GM19452 (cell line): ENCODE results near the gene CARD9.
A peak's percentile ranks its signal among the peaks of the same experiment; 100 is the strongest.

ENCODE experiments used
- ATAC-seq: cut with Tn5 transposase; IDR thresholded peaks from one replicate; pipeline ENCODE4 v1.9.1; 2021; ENCODE audit not compliant: unreplicated experiment

CARD9 gene

DNA sequence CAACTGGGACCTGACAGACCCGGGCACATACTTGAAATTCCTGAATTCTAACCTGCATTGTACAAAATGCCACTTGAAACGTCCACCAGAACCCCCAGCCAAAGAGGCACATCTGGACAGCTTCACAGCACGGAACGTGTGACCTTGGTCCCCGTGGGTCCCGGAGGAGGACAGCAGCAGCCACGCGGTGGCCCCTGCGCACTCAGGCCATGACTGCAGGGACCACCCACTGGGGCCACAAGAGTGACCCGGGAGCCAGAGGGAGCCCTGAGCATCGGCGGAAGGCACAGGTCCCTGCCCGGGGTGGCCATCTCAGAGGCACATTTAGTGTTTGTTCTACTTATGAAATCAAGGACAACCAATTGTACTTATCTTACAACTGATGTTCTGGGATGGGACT is 28.6 kb upstream of the CARD9 start:
- no peak for ATAC-seq

GRCh38 chr9:136401173-136401922 is 27.9 kb upstream of the CARD9 start:
- ATAC-seq, result no peak

DNA sequence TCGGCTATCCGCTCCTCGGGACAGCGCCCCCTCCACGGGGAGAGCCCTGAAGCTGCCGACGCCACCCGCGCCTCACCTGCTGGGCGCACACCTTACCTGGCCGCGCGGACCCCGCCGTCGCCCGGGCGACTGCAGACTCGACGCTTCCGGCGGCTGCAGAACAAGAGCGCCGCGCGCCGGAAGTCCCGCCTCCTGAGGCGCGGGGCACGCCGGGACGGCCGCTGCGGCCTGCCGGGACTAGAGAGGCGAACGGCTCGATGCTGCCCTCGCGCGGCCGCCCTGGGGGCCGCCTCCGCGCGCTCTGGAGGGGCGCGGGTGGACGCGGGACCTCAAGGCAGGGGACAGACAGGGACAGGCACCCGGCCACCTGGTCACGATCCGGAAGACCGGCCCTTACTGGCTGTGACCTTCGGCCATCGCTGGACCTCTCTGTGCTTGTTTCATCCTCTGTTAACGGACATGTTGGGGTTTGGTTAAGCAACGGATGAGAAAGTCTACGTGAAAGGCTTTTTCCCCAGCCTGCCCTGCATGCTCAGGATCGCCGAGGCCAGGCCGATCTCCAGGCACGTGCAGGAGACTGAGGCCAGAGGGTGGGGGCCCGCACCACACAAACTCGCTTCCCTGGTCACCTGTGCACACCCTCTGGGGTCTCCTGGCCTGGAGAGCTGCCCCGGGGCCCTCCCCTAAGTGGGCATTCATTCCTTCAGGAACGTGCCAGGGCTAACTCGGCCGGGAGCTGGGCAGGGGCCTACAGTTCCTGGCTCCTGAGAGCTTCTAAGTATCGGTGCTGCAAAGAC is 26.8 kb upstream of the CARD9 start, which contains the start of gene SNAPC4:
Gene SNAPC4, minus strand, starts transcription at position 133 of the 797 bp plus-strand sequence. CDS start 1,742 bp downstream, outside the sequence.
- ATAC-seq, result peak; percentile 68

DNA sequence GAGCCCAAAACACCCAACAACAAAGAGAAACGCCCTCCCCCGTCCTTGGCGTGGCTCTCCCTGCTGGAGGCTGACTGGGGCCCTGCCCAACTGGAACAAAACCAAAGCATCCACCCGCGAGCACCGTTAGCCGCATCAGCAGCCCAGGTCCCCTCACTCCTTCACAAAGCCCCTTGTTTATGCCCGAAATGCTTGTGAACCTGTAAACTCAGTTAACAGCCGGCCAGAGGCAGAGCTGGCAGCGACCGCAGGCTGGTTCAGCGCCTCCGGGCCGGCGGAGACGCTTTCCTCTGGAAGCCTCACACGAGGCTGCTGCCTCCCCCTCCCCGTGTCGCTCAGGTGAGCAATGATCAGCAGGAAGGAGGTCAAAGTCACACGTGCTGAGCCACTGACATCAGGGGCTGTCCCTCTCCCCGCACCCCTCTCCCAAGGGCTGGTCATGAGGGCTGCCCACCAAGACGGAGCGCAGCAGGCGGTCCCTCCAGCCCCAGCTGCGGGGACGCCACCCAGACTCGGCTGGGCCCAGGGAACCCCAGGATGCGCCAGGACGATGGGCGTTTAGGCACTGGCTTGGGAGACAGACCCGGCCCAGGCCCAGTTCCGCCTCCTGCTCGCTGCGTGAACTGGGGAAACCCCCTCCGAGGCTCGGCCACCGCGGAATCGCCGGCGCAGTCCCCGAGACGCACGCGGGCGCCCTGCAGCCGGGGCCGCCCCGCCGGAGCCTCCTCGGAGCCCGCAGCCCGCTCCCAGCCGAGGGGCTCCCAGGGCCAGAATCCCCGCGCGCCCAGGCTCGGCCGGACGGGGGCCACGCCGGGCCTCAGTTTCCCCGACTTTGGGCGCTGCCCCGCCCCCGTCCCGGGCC is 25.9 kb upstream of the CARD9 start:
- ATAC-seq, result no peak

DNA sequence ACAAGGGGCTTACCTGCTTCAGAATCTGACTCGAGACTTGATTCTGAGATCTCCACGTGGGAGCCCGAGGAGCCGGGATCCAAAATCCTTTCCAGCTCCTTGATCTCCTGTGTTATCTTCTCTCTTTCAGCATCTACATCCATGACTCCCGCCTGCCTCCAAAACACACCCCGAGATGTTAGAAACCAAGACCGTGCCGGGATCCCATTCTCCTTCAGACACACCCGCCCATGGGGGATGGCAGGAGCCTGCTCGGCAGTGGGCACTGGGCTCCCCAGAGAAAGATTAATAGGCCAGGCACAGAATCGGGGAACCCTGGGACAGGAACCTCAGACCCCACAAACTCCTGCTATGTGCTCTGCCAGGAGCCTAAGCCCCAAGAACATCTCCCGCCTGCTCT is 24.8 kb upstream of the CARD9 start:
- ATAC-seq, result no peak

GRCh38 chr9:136397643-136398042 is 24.2 kb upstream of the CARD9 start:
- no peak for ATAC-seq

DNA sequence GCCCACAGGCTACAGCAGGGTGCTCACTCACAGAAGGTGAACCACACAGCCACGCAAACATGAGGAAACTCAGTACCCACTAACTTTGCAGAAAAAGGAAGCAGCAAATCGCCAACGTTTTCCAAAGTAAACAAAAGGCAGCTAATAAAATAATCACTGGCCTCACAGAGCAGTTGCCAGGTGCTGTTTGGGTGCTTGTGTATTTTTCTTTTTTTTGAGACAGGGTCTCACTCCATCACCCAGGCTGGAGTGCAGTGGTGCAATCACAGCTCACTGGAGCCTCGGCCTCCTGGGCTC is 22.7 kb upstream of the CARD9 start:
- no peak for ATAC-seq

DNA sequence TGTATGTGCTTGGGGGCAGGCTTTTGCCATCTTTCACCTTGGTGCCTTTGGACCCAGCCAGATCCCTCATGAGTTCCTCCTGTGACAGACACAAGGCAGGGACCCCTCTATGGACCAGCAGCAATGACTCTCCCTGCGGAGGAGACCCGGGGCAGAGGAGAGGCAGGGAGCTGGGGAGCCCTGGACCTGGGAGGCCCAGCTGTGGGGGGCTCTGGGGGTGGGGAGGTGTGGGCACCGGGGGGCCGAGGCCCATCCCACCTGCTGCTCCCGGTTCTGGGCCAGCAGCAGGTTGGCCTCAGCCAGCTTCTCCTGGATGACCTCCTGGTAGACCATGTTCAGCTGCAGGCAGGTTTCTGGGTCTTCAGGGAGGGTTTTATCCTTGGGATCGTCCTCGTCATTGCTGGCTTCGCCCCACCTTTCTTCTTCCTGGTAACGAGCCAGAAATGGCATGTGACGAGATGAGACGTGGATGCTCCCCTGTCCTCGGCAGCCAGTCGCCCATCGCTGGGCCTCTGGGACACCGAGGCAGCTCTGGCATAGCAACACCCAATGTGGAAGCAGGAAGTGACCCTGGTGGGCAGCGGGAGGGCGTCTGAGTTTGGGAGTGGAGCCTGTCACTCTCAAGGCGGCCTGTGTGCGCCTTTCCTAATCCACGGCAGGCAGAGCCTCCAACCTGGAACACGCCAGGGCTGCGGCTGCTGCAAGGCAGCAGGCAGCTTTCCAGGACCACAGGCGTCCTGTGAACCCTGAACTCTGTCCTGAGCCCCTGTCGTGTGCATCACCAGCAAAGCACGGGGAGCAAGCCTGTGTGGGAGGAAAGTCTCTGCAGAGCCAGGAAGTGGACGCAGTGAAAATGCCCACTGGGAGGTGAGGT is 22.1 kb upstream of the CARD9 start:
- no peak for ATAC-seq

- no peak for ATAC-seq
These were observed 21.5 kb upstream of the CARD9 start for GRCh38 chr9:136395020-136395340.

DNA sequence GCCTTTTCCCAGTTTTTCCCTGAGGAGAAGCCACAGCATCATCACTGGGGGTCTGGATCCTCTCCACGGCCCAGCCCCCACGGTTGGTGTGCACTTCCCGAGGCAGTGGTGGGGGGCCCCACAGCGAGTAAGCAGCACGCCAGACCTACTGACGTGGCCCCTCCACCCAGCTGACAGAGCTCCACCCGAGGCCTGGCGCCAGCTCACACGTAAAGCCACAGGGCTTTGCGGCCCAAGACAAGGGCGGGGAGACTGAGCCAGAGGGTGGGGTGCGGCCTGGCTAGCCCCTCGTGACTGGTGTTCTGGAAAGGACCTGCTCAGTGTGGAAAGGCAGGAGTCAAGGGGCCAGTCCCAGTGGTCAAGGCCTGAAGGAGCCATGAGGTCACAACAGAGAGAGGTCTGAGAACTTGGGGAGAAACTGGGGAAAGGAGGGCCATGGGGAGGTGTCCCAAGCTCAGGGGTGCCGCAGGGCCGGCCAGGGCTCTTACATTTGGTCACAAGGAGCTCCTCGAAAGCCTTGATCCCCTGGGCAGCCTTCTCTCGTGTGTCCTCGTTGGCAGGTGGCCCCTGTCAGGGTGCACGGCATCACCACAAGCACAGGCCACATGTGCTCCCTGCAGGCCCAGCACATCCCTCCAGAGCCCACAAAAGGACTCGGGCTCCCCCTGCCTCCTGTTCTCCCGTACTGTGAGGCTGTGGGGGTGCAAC is 21.0 kb upstream of the CARD9 start:
- ATAC-seq, result no peak

DNA sequence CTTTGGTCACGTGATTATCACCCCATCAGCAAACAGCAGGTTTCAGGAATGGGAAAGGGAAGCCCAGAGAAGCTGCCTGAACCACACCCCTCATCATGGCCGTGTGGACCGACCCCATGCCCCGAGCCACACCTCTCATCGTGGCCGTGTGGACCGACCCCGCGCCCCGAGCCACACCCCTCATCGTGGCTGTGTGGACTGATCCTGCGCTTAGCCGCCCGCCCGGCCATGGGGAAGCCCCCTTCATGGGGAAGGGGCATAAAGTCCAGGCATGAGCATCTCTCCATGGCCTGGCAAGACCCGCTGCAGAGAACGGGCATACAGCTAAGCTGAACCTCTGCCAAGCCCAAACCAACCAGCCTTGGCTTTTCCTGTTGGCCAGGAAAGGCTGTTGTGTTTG is 20.1 kb upstream of the CARD9 start:
- ATAC-seq, result no peak

DNA sequence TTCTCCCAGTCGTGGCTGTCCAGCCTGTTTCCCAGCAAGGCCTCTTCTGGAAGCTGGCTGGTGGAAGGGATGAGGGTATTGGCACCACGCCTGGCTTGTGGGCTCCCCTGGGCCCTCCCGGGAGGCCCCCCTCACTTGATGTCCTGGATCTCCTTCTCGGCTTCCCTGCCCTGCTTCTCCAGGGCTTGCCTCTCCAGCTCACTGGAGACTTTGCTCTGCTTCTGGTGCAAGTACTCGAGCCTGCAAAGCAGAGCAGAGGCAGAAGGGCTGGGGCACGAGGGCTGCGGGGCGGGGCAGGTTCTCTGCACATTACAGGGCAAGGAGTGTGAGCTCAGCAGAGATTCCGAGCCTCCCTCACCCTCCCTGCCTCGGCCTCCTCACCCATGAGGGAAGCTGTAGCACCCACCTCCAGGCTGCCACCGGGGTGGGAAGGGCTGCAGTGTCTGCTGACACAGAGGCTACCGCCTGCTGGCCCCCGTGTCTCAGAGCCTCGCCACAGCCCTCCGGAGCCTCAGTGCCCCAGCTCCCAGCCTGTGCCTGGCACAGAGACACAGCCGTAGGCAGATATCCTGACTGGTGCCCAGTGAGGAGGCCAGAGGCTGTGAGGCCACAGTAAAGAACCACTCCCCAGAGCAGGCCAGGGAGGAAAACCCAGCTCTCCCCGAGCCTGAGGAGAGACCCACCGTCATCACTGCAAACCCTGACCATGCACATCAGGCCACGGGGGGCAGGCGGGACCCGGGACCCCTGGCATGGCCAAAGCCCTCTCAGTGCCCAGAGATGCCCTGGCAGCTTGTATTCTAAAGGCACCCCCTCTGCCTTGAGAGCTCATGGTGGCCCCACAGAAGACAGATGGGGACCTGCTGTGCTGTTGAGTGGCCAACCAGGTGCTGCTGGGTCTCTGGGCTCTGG is 19.3 kb upstream of the CARD9 start:
- ATAC-seq, result no peak

GRCh38 chr9:136391737-136392537 is 18.5 kb upstream of the CARD9 start:
- ATAC-seq, result no peak

DNA sequence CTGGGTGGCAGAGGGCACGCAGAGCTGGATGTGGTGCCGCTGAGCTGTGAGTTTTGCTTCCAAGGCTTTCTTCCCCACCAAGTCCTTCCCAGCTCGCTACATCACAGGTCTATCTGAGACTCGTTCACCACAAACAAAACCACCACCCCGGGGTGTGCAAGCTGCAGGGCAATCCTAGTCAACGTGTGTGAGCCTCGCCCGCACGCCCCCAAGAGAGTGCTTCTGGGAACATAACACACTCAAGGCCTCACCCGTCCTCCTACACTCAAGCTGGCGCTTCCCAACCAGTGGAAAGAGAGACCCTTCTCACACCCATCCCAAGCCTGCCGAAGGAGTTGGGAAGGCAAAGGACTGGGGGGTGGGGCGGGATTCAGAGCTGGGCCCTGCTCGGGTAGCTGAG is 15.9 kb upstream of the CARD9 start:
- no peak for ATAC-seq

DNA sequence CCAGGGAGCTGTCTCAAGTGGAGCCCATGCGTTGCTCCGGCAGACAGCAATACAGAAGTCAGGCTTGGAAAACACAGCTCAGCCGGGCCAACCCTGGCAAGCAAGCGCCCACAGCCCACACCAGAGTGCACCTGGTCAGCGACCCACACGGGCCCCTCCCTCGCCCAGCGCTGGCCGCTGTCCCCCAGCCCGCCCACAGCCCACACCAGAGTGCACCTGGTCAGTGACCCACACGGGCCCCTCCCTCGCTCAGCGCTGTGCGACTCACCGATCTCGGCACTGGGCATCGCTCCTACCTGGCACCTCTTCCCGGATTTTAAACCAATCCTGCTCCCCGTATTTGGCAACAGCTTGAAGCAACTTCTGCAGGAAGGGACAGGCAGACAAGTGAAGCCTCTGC is 13.7 kb upstream of the CARD9 start:
- no peak for ATAC-seq

DNA sequence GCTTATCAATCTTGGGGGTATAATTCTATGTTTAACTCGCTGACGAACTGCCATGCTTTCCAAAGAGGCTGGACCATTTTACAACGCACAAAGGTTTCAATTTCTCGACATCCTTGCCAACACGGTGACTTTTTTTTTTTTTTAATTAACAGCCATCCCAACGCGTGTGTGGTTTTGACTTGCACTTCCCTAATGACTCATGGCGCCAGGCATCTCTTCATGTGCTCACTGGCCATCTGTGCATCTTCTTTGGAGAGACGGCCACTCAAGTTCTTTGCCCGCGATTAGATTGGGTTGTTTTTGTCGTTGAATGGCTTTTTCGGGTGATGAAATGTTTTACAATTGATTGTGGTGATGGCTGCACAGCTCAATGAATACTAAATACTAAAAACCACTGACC is 12.5 kb upstream of the CARD9 start:
- ATAC-seq, result no peak

- ATAC-seq, result no peak
These were observed 11.5 kb upstream of the CARD9 start for GRCh38 chr9:136385015-136385414.

- ATAC-seq, result no peak
These were observed 10.0 kb upstream of the CARD9 start for GRCh38 chr9:136383436-136383835.
